ENCODE results near the gene CTBP1. TPM values are rescaled to one million over a fixed set of nuclear protein-coding genes. Genes with fewer than 3 reads are reported as not detected.

CTBP1 gene
- total and polyA plus RNA-seq, 9 of the 15 experiments (the other 6 are each of a cell fraction or from before 2014, with no cell fraction given): 14.5 to 162 (median 68.2) TPM

DNA sequence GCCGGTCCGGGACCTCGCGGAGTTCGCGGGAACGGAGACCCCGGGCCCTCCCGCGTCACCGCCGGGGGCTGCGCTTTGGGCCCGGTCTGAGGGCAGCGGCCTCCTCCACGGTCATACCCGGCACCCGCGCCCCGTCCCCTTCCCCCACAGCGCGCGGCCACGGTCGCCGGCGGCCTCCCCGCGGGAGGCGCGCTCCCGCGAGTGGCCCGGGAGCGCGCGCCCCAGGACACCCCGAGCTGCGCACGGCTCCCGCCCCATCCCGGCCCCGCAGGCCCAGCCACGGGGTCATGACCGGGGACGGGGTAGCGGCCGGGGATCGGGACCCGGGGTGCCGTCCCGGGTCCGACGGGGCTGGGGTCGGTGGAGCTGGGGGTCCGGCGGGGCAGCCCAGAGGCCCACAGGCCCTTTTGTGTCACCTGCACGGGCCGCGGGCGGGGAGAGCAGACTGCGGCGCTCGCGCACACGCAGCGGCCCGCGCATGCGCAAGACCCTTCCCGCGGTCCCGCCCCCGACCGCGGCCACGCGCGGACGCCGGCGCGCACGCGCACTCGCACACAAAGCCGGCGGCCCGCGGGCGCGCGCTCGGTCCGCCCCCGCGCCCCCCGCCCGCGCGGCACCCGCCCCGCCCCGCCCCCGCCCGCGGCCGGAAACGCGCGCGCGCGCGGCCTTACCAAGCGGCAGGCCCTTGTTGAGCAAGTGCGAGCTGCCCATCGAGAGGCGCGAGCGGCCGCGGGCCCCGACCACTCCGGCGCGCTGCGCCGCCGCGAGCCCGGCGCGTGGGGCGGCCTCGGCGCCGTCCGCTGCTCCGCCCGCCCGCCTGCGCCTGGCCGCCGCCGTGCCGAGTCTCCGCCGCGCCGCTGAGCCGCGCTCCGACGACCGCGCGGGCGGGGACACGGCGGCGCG, at the start of gene CTBP1 (continued):
- TF ChIP-seq TARDBP (IDR thresholded peaks at IDR 0.05) (no peak), NCOA2 (IDR thresholded peaks at IDR 0.05; ENCODE audit: partially characterized antibody in 2 of 2) (no peak), FOXK2 (conservative IDR thresholded peaks at IDR 0.05 in 1 of 2, IDR thresholded peaks at IDR 0.05 in 1 of 2; ENCODE audit: low read depth in 2 of 2) (no peak), ZFP1 (CRISPR knock-in tag; IDR thresholded peaks at IDR 0.05) (no peak), ZBTB8A (IDR thresholded peaks at IDR 0.05; ENCODE audit: partially characterized antibody) (no peak), MCM2 (IDR thresholded peaks at IDR 0.05; ENCODE audit: low read depth) (no peak), ETV1 (tag; conservative IDR thresholded peaks at IDR 0.05; ENCODE audit: low read depth) (no peak), ZBTB1 (CRISPR knock-in tag; IDR thresholded peaks at IDR 0.05; ENCODE audit: borderline replicate concordance, low read depth) (no peak), TSC22D4 (tag; IDR thresholded peaks at IDR 0.05) (no peak), GTF2A2 (tag; IDR thresholded peaks at IDR 0.05) (no peak), HNRNPLL (IDR thresholded peaks at IDR 0.05; ENCODE audit: low read depth, low read length, poor library complexity, severe bottlenecking) (peak; percentile 62), STAT5B (CRISPR knock-in tag; IDR thresholded peaks at IDR 0.05) (no peak), ELF1 (tag; IDR thresholded peaks at IDR 0.05) (no peak)
- TF ChIP-seq, protein P1, sequence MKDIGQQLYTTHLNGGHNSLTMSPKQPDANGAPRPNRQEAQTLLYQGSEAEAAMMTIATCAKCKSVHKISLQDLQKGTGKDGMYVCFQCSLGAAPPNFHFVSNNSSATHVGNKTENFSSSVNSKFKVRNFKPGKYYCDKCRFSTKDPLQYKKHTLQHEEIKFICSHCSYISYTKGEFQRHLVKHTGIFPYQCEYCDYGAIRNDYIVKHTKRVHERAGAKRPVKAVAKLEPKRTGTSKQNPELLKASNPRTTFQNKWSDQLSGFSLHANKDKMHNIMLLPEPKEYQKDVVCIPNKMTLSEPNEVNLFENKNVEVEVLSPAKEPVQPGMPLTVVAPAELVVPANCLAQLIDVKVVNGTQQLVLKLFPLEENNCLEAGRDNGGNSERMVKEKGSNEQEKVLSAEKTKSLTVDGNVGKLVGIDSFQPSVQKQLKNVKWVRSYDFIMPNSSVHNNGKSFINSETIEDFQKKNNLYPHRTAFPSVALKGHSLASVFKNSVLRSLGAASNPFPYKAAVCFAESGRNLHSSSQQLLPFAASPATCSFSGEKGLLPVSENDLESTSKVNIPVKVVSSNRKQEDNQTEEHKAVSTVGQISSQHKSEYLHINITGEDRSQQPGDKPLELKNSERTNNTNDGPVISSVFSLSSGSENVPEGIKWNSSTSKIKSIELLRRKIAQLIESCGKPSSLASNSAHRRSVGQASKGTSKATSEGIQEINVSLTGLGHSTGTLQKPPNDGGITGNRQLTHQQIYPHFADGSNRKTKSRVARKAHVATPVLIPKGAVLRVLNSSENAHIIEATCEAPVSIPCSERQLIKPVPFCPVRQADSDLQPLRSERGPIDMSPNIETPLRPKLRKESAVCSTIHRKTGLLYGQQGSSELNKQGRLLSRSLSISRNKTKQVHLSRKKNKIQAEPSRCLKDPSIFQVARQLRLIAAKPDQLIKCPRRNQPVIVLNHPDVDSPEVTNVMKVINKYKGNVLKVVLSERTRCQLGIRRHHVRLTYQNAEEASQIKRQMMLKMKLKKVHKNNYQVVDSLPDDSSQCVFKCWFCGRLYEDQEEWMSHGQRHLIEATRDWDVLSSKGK (CRISPR knock-in tag; IDR thresholded peaks at IDR 0.05): no peak
- TF ChIP-seq, protein P2, sequence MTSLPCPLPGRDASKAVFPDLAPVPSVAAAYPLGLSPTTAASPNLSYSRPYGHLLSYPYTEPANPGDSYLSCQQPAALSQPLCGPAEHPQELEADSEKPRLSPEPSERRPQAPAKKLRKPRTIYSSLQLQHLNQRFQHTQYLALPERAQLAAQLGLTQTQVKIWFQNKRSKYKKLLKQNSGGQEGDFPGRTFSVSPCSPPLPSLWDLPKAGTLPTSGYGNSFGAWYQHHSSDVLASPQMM (CRISPR knock-in tag; IDR thresholded peaks at IDR 0.05): no peak
- TF ChIP-seq, protein P3, sequence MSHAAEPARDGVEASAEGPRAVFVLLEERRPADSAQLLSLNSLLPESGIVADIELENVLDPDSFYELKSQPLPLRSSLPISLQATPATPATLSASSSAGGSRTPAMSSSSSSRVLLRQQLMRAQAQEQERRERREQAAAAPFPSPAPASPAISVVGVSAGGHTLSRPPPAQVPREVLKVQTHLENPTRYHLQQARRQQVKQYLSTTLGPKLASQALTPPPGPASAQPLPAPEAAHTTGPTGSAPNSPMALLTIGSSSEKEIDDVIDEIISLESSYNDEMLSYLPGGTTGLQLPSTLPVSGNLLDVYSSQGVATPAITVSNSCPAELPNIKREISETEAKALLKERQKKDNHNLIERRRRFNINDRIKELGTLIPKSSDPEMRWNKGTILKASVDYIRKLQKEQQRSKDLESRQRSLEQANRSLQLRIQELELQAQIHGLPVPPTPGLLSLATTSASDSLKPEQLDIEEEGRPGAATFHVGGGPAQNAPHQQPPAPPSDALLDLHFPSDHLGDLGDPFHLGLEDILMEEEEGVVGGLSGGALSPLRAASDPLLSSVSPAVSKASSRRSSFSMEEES (CRISPR knock-in tag; IDR thresholded peaks at IDR 0.05): no peak
- TF ChIP-seq, protein P4, sequence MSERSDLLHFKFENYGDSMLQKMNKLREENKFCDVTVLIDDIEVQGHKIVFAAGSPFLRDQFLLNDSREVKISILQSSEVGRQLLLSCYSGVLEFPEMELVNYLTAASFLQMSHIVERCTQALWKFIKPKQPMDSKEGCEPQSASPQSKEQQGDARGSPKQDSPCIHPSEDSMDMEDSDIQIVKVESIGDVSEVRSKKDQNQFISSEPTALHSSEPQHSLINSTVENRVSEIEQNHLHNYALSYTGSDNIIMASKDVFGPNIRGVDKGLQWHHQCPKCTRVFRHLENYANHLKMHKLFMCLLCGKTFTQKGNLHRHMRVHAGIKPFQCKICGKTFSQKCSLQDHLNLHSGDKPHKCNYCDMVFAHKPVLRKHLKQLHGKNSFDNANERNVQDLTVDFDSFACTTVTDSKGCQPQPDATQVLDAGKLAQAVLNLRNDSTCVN (CRISPR knock-in tag; IDR thresholded peaks at IDR 0.05): no peak
- TF ChIP-seq, protein P5, sequence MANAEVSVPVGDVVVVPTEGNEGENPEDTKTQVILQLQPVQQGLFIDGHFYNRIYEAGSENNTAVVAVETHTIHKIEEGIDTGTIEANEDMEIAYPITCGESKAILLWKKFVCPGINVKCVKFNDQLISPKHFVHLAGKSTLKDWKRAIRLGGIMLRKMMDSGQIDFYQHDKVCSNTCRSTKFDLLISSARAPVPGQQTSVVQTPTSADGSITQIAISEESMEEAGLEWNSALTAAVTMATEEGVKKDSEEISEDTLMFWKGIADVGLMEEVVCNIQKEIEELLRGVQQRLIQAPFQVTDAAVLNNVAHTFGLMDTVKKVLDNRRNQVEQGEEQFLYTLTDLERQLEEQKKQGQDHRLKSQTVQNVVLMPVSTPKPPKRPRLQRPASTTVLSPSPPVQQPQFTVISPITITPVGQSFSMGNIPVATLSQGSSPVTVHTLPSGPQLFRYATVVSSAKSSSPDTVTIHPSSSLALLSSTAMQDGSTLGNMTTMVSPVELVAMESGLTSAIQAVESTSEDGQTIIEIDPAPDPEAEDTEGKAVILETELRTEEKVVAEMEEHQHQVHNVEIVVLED (CRISPR knock-in tag; IDR thresholded peaks at IDR 0.05): peak; percentile 6; the same call in 1 of the 2 replicates

Measured in K562 (cell line).